NCI-H1105 treated with DMSO at 0.1 percent for 48 hours (cell line): Measurements from ENCODE around the gene POMZP3.
"Not testable (repeated sequence)": the region's sequence is repeated elsewhere in the genome, so short reads cannot be mapped to it uniquely, and the experiment has no call there.

Source experiments
- DNase-seq: peaks from one replicate; lab custom pipeline; 2025; lab: John Stamatoyannopoulos, UW

Gene POMZP3

GRCh38 chr7:76586585-76587315, 40.3 kb downstream of the POMZP3 start:
- DNase-seq = not testable (repeated sequence)

- not testable (repeated sequence) for DNase-seq
Measured at GRCh38 chr7:76583636-76584281, 43.3 kb downstream of the POMZP3 start.

DNA sequence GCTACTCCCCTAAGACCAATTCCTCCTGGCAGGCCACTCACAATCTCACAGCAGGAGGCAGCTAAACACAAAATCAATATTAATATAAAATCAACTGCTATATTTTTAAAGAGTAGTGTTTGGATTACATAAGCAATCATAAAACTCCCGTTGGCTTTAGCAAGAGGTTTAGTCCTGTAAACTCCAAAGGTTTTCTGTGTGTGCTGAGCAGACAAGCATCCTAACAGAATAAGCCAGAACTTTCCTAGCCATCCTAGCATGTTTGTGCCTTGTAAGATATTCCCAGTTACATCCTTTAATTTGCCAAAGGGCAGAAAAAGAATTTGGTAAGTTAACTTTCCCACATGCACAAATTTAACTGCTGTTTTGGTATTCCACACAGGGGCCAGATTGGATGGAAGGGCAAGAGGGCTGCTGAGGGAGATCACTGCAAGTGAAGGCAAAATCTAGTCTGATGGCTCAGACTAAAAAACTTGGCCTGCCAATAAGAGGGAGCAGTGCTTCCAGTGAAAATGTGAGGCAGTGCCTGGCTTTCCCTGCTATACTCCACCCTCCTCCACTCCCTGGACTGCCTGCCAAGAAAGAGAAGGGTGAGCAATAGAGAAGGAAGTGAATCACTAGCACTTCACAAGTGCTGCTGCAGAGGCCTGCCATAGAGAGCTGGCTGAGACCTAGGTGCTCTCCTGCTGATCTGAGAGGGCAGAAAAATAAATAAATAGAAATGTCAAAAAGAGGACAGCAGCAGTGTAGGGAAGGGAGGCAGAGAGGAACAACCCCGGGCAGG, 44.0 kb downstream of the POMZP3 start:
- DNase-seq = not testable (repeated sequence)

- not testable (repeated sequence) for DNase-seq
Measured at GRCh38 chr7:76575919-76576655, 51.0 kb downstream of the POMZP3 start.

GRCh38 chr7:76575431-76575830, 51.6 kb downstream of the POMZP3 start:
- DNase-seq = not testable (repeated sequence)

DNA sequence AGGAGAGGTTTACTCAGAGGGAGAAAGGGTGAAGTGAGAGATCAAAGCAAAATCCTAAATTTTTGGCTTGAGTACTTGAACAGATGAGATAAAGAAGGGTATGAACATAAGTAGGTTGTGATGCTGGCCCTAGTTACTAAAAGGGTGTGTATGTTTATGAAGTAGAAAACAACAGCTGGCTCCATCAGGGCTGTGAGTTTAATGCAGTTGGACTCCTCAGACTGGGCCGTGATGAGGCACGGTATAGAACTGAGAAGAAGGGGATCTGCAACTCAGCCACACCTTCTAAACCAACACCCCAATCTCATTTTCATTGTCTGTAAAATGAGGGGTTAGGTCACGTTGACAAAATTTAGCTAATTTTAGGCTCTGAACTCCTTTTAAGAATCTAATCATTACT, 54.8 kb downstream of the POMZP3 start:
- not testable (repeated sequence) for DNase-seq

- DNase-seq = not testable (repeated sequence)
Measured at GRCh38 chr7:76570324-76570775, 56.7 kb downstream of the POMZP3 start.

GRCh38 chr7:76568742-76569141, 58.3 kb downstream of the POMZP3 start:
- not testable (repeated sequence) for DNase-seq

GRCh38 chr7:76567753-76568152, 59.3 kb downstream of the POMZP3 start:
- not testable (repeated sequence) for DNase-seq

DNA sequence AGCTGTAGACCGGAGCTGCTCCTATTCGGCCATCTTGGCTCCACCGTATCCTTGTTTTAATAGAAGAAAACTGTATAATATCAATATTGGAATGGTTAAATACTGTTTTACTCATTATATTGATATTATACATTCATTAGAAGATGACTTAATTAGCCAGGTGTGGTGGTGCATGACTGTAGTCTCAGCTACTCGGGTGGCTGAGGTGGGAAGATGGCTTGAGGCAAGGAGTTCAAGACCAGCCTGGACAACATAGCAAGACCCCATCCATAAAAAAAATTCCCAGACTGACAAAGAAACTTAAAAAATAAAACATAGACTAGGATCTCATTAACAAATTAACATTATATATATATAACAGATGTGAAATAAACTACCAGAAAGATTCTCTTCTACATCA, 59.8 kb downstream of the POMZP3 start:
- not testable (repeated sequence) for DNase-seq

DNA sequence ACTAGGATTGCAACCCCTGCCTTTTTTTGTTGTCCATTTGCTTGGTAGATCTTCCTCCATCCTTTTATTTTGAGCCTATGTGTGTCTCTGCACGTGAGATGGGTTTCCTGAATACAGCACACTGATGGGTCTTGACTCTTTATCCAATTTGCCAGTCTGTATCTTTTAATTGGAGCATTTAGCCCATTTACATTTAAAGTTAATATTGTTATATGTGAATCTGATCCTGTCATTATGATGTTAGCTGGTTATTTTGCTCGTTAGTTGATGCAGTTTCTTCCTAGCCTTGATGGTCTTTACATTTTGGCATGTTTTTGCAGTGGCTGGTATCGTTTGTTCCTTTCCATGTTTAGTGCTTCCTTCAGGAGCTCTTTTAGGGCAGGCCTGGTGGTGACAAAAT, 62.1 kb downstream of the POMZP3 start:
- not testable (repeated sequence) for DNase-seq

DNA sequence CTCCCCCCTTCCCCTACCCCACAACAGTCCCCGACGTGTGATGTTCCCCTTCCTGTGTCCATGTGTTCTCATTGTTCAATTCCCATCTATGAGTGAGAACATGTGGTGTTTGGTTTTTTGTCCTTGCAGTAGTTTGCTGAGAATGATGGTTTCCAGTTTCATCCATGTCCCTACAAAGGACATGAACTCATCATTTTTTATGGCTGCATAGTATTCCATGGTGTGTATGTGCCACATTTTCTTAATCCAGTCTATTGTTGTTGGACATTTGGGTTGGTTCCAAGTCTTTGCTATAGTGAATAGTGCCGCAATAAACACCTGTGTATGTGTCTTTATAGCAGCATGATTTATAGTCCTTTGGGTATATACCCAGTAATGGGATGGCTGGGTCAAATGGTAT, 65.7 kb downstream of the POMZP3 start:
- not testable (repeated sequence) for DNase-seq

DNA sequence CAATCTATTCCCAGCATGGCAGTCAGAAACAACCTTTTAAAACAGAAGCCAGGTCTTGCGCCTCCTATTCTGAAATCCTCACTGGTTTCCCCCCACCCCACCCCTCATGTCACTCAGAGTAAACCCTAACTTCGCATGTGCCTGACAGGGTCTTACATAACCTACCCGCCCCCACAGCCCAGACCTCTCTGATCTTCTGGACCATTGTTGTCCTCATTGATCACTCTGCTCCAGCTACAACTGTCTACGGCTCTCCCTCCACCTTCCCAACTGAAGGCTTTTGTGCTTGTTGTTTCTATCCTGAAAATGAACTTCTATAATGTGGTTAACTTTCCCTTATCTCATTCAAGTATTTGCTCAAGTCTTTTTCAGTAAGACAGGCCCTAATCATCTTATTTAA, 66.9 kb downstream of the POMZP3 start:
- not testable (repeated sequence) for DNase-seq
